ENCODE data around the gene ZAR1L. TPM values are rescaled to one million over a fixed set of nuclear protein-coding genes. Genes with fewer than 3 reads are reported as not detected.

Gene ZAR1L
- total RNA-seq, 4 donors from 2014 or later = not detected

DNA sequence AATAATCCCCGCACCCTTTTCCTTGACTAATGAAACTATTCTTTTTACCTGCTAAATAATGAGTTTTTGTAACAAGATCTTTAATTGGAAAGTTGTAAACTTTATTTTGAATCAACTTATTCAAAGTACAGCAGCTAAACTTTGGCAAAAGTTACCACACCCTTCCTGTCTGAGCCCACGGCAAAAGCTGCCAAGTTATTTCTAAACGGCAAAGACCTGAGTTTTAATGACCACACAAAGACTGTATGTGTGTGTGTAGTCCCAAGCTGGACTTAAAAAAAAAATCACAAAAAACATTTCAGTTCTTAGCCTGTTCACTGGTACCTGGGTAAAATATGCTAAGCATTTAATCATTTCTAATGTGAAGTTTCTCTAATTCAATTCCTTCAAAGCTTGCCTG, 60.7 kb downstream of the ZAR1L start:
- TF ChIP-seq, protein P1, sequence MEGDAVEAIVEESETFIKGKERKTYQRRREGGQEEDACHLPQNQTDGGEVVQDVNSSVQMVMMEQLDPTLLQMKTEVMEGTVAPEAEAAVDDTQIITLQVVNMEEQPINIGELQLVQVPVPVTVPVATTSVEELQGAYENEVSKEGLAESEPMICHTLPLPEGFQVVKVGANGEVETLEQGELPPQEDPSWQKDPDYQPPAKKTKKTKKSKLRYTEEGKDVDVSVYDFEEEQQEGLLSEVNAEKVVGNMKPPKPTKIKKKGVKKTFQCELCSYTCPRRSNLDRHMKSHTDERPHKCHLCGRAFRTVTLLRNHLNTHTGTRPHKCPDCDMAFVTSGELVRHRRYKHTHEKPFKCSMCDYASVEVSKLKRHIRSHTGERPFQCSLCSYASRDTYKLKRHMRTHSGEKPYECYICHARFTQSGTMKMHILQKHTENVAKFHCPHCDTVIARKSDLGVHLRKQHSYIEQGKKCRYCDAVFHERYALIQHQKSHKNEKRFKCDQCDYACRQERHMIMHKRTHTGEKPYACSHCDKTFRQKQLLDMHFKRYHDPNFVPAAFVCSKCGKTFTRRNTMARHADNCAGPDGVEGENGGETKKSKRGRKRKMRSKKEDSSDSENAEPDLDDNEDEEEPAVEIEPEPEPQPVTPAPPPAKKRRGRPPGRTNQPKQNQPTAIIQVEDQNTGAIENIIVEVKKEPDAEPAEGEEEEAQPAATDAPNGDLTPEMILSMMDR (IDR thresholded peaks at IDR 0.05; ENCODE audit: low read depth) = no peak

- TF ChIP-seq, protein P1 (IDR thresholded peaks at IDR 0.05; ENCODE audit: low read depth) = no peak
Observed at GRCh38 chr13:32253911-32254399, 61.2 kb downstream of the ZAR1L start.

Other genes starting within 250 kb of the ZAR1L start
- gene BRCA2, start 145 bp upstream of the ZAR1L start, total RNA-seq = 1 to 10 TPM in 3 of 4 donors, under 1 TPM in 1; 0.94 to 3.6 (median 2.4) TPM
- 10 to 100 TPM; 23.1 to 33.1 (median 26.8) TPM for gene N4BP2L1, start 112.8 kb upstream of the ZAR1L start, total RNA-seq
- gene N4BP2L2, start 223.4 kb upstream of the ZAR1L start, total RNA-seq = 100 to 1,000 TPM; 142 to 623 (median 163) TPM

All from subcutaneous adipose tissue (tissue), 4 donors.